ENCODE measurements around the gene IFNA6.

Gene IFNA6

DNA sequence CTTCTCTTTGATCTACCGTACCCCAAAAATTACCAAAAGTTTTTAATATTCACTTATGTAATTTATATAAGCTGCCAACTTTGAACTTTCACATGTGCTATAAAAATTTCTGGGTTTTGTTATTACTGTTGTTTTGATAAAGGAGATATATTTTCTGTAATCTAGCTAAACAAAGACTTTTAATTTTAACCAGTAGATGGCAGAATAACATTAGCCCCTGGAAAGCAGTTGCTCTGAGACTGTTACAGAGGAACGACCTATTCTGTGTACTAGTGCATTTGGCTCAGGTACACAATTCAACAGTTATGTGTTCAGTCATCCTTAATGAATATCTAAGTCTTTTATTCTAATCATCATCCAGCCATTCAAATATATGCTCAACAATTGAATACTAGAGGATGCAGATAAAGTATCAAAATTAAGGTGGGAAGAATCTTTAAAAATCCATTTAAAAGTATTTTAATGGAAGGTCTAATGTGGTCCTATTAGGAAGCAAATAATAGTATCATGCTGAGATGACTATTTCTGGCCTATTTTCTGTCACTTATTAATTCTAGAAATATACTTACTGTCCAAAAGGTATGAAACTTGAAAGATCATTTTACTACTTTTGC is 24.1 kb downstream of the IFNA6 start:
- DNase-seq (ENCODE audit: low read depth): no peak
- TF ChIP-seq, protein P1, sequence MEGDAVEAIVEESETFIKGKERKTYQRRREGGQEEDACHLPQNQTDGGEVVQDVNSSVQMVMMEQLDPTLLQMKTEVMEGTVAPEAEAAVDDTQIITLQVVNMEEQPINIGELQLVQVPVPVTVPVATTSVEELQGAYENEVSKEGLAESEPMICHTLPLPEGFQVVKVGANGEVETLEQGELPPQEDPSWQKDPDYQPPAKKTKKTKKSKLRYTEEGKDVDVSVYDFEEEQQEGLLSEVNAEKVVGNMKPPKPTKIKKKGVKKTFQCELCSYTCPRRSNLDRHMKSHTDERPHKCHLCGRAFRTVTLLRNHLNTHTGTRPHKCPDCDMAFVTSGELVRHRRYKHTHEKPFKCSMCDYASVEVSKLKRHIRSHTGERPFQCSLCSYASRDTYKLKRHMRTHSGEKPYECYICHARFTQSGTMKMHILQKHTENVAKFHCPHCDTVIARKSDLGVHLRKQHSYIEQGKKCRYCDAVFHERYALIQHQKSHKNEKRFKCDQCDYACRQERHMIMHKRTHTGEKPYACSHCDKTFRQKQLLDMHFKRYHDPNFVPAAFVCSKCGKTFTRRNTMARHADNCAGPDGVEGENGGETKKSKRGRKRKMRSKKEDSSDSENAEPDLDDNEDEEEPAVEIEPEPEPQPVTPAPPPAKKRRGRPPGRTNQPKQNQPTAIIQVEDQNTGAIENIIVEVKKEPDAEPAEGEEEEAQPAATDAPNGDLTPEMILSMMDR (IDR thresholded peaks at IDR 0.05; ENCODE audit: low read depth, low read length, missing control alignments): peak; percentile 53
- H3K4me3 ChIP-seq (ENCODE audit: low read depth, low read length): no peak overlapping the region

DNA sequence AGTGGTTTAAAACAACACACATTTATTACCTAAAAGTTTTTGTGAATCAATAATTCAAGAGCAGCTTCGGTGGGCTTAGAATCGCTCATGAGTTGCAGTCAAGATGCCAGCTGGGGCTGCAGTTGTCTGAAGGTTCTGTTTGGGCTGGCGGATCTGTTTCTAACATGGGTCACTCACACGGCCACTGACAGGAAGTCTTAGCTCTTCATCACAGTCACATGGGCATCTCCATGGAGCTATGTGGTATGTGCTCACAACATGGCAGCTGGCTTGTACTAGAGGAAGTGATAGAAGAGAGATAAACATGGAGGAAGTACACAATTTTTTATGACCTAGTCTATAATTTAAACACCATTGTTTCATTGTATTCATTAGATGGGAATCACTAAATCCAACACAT is 26.6 kb downstream of the IFNA6 start:
- TF ChIP-seq, protein P1 (IDR thresholded peaks at IDR 0.05; ENCODE audit: low read depth, low read length, missing control alignments): no peak
- DNase-seq (ENCODE audit: low read depth): no peak

DNA sequence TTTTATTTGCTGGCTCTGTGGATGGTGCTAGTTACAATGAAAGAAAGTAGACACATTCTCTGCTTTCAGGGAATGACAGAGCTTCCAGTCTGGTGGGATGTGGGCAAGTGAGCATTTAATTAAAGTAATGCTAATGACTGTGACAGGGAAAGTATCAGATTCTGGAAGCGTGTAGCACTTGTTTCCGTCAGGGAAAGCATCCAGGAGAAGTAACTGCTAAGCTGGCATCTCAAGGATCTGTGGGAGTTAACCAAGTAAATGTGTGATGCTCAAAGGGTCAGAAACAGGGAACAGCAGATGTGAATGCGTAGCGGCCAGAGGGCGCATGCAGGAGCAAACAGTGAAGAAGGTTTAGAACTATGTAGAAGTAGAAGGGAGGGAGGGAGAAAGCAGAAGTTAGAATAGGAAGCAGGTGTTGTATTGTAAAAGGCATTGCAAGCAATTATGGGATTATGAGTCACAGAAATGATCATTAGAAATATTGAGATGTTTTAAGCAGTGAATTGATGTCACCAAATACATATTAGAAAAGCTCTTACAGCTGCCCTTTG is 27.7 kb downstream of the IFNA6 start:
- DNase-seq (ENCODE audit: low read depth): no peak
- H3K4me3 ChIP-seq (ENCODE audit: low read depth, low read length): no peak overlapping the region
- TF ChIP-seq, protein P1 (IDR thresholded peaks at IDR 0.05; ENCODE audit: low read depth, low read length, missing control alignments): no peak

More for the DNA sequence above, 26.6 kb downstream of the IFNA6 start:
- H3K4me3 ChIP-seq (ENCODE audit: low read depth, low read length): no peak overlapping the region

DNA sequence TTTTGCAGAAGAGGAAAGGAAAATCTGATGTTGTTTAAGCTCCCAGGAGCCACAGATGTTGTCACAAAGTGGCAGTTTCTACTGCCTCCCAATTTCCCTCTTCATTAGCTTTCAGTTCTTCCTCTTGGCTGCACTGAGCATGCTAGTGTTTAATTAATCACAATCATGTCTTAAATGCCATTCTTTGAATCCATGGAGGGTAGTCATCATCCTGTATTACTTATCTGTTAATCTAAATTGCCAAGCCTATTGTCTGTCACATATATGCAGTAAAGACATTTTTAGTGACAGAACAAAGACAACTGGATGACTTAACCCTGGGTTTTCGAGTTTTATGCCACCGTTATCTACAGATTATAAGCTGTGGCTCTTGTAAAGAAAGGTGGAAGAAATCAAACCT is 30.2 kb downstream of the IFNA6 start:
- DNase-seq (ENCODE audit: low read depth): no peak
- H3K4me3 ChIP-seq (ENCODE audit: low read depth, low read length): no peak overlapping the region
- TF ChIP-seq, protein P1 (IDR thresholded peaks at IDR 0.05; ENCODE audit: low read depth, low read length, missing control alignments): no peak

DNA sequence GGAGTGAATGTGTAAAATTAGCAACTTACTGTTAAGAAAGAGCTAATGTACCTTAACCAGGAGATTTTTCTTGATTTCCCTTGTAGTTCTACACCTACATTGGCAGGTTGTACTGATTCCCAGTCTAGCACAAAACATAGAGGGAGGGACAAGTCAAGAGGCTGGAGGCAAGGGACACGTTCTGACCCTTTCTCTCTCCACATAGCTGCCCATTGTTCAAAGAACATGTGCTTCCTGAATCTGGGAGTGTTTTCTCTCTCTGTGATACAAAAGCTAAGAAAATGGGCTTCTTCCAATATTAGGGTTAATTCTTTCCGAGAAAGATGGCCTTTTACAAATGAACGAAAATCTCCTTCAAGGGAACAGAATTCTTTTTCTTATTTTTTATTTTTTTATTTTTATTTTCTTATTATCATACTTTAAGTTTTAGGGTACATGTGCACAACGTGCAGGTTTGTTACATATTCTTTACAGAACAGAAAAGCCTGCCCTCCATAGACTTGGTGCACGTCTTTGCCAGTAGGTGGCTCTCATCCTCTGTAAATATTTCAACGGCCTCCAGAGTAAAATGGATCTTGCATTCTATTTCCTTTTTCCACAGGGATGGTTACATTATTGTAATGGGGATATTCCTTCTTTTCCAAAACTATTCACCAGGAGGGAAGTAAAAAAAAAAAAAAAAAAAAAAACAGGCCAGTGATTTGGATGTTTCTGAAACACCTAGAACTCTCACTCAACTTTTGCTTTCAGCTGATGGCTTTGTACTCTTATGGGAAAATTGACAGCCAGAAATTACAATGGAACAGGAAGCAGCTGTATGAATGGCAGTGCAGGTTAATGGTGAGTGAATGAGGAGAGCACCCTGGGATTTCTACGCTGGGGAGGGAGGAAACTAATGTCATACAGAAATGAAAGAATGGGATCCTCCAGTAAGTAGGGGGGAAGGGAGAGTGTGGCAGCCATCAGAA is 32.4 kb downstream of the IFNA6 start:
- TF ChIP-seq, protein P1 (IDR thresholded peaks at IDR 0.05; ENCODE audit: low read depth, low read length, missing control alignments): peak; percentile 59
- no peak overlapping the region for H3K4me3 ChIP-seq (ENCODE audit: low read depth, low read length)
- DNase-seq (ENCODE audit: low read depth): no peak

DNA sequence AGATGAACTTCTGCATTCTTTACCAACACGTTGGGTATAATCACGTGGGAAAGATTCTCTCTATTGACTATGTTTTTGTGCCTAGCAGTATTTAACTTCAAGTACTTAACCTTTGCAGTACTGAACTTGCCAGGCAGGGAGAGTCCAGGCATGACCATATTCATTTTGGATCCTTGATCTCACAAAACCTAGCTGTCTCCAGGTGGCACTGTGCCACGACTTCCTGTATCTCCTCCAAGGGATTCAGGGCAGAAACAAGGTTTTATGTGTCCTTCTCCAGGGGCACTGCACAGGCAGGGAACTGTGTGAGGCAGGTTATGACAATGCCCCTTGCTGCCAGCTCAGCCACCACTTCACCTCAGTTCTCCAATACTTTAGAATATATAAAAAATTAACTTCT is 33.8 kb downstream of the IFNA6 start:
- H3K4me3 ChIP-seq (ENCODE audit: low read depth, low read length): no peak overlapping the region
- TF ChIP-seq, protein P1 (IDR thresholded peaks at IDR 0.05; ENCODE audit: low read depth, low read length, missing control alignments): no peak
- DNase-seq (ENCODE audit: low read depth): no peak

All from GM12864 (cell line).